Naive thymus-derived CD8-positive, alpha-beta T cell (primary cell): ENCODE measurements around the gene COA8. TPM values are rescaled to one million over a fixed set of nuclear protein-coding genes. Genes with fewer than 3 reads are reported as not detected.

Source experiments
- ATAC-seq, 2 donors: fragments of 150-1000 bp; cut with Tn5 transposase in 1 of 2; sonication (Bioruptor Pico), chemical (Tn5 transposase) in 1 of 2; 1 replicate in 1 of 2; 2 replicates in 1 of 2; pipeline ENCODE4 v1.10.0; 2021; ENCODE audit warnings: mild to moderate bottlenecking in 2 of 2, moderate library complexity in 2 of 2
- POLR2A ChIA-PET: fragments of 350-600 bp; sonication (Branson Sonifier 250); formaldehyde crosslinking; loops from one replicate; lab custom pipeline; 2021; ENCODE audit warnings: antibody characterized with exemption; lab: Charles Lee
- DNase-seq, 10 donors: peaks; one replicate each; pipeline versions ENCODE4 v3.0.0 to v3.0.0-alpha.2; 2020 to 2022
- H3K27ac Mint-ChIP-seq, 10 donors: one replicate each; pipeline ENCODE4 v1.8.0; 2020 to 2022; ENCODE audit warnings: mild to moderate bottlenecking in 10 of 10, mixed read lengths in 10 of 10, moderate library complexity in 4 of 10, inconsistent platforms in 1 of 10
- H3K27me3 Mint-ChIP-seq, 5 donors: one replicate each; pipeline ENCODE4 v1.8.0; 2021 to 2022; ENCODE audit warnings: mixed read lengths in 5 of 5
- H3K36me3 Mint-ChIP-seq, 3 donors: one replicate each; pipeline ENCODE4 v1.8.0; 2020 to 2022; ENCODE audit warnings: mixed read lengths in 3 of 3, mild to moderate bottlenecking in 2 of 3, inconsistent platforms in 1 of 3
- H3K4me1 Mint-ChIP-seq, 4 donors: one replicate each; pipeline ENCODE4 v1.8.0; 2021 to 2022; ENCODE audit warnings: mixed read lengths in 4 of 4
- H3K4me3 Mint-ChIP-seq, 10 donors: one replicate each; pipeline ENCODE4 v1.8.0; 2020 to 2022; ENCODE audit warnings: mild to moderate bottlenecking in 10 of 10, mixed read lengths in 10 of 10, moderate library complexity in 6 of 10, inconsistent platforms in 1 of 10
- H3K9me3 Mint-ChIP-seq, 9 donors: one replicate each; pipeline ENCODE4 v1.8.0; 2020 to 2022; ENCODE audit warnings: mixed read lengths in 9 of 9, mild to moderate bottlenecking in 3 of 9, inconsistent platforms in 1 of 9, moderate library complexity in 1 of 9
- polyA plus RNA-seq, 3 donors: library from polyadenylated mRNA; unstranded; fragments of 300-500 nt; fragmentation: Illumina TruSeq; gene quantifications; one replicate each; pipeline ENCODE4 v1.2.3, GENCODE V29; 2021
- total RNA-seq, 8 experiments: library from RNA in 2 of 8; stranded (reverse) in 2 of 8; gene quantifications; one replicate each; pipeline ENCODE4 v1.2.3 and lab custom pipeline; 2021 to 2026

COA8 gene
- total and polyA plus RNA-seq, 5 experiments from 2014 or later = 27.4 to 72.0 (median 47.3) TPM

DNA sequence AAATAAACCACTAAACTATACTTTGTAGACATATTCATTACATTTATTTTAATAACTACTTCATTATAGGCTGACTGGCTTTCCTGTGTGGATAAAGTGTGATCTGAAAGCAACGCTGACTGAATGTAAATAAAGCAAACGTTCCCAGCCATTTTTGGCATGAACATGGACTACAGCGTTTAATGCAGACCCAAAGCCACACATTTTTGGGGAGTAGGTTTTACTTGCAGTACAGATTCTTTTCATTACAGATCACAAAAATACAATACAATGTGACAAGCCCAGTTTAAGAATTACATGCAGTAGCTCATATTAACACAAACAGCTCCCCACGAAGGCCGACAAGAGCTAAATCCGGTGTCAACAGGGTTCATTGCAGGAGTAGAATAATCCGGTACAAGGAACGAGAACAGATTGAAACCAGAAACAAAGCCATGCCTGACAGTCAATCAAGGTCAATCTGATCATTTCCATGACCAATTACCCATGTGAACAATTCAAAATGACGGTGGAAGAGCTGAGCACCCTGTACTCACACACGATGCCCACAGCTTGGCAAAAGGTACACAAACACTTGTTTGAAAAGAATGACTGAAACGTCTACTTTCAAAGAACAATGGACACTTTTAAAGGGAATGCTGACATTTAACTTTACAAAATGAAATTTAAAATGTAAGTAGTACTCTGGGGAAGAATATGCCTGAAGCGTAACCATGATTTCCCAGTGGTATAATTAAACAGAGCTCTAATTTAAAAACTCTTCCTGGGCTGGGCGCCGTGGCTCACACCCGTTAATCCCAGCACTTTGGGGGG is 5.6 kb upstream of the COA8 start:
- POLR2A ChIA-PET = interaction anchor here (1.0 kb wide), 1 partner anchor 362 kb away, joined by 3 read pairs; no protein-coding TSS in a partner anchor
- no peaks in the 10 kb centered on the region for H3K9me3 Mint-ChIP-seq
- DNase-seq (no peak), ATAC-seq (no peak)
- no peak overlapping the region for H3K4me3 Mint-ChIP-seq
- H3K27me3 Mint-ChIP-seq = no peaks in the 10 kb centered on the region
- H3K27ac Mint-ChIP-seq = peak overlapping the region in 3 of 10 donors; percentile 20 to 44 (median 31)
- peaks cover 0 to 59% (median 6%) of the 10 kb centered on the region in 3 donors for H3K36me3 Mint-ChIP-seq
- peaks cover 23 to 68% (median 57%) of the 10 kb centered on the region in 4 donors for H3K4me1 Mint-ChIP-seq

DNA sequence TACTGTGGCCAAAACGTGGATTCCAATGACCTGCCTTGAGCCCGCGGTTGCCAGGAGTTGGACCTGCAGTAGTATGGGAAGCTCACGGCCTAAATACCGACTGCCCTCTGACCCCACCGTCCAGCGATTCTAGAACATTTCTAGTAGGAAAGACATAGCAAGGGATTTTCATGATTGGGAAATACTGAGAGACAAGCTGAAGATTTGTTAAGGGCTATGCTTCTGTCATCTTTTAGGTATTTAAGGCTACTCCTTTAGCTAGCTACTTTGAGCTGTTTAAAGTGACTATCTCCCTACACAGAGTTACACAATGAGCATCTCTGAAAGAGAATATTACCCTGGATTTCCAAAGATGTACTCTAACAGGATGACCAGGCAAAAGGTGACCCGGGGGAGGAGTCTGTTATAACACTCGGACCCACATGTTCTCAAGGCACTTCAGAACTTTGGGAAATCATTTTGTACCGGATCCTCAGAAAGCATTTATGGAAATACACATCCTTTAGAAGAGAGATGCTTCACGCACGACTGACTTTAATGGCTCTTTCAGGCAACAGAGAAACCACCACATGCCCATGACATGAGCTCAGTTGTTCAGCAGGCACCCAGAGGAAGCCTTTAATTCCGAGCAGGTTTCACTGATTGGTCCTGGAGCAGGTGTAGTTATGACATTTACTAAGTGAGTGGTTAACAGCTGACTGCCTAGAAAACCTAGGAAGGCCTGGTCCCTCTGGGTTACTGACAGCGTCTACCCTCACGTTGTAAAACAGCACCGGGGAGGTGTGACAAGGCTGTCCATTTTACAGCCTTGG is 4.5 kb upstream of the COA8 start:
- Mint-ChIP-seq H3K4me1 (peaks cover 23 to 61% (median 59%) of the 10 kb centered on the region in 4 donors), H3K27me3 (no peaks in the 10 kb centered on the region), H3K4me3 (peak overlapping the region in 1 of 10 donors; percentile 26), H3K9me3 (no peaks in the 10 kb centered on the region), H3K36me3 (peaks cover 0 to 57% (median 6%) of the 10 kb centered on the region in 3 donors), H3K27ac (peak overlapping the region in 8 of 10 donors; percentile 18 to 82 (median 36))
- DNase-seq (no peak), ATAC-seq (no peak)
- POLR2A ChIA-PET = interaction anchor here (1.0 kb wide), 1 partner anchor 361 kb away, joined by 3 read pairs; no protein-coding TSS in a partner anchor

- Mint-ChIP-seq H3K4me3 (peak overlapping the region in 5 of 10 donors; percentile 16 to 48 (median 27)), H3K4me1 (peaks cover 24 to 71% (median 65%) of the 10 kb centered on the region in 4 donors), H3K36me3 (peaks cover 0 to 54% (median 6%) of the 10 kb centered on the region in 3 donors), H3K27me3 (no peaks in the 10 kb centered on the region), H3K27ac (peak overlapping the region in 3 of 10 donors; percentile 3 to 32 (median 31)), H3K9me3 (no peaks in the 10 kb centered on the region)
- DNase-seq = no peak
- POLR2A ChIA-PET = interaction anchor here (0.6 kb wide), 1 partner anchor 1548 kb away, joined by 7 read pairs; no protein-coding TSS in a partner anchor
- ATAC-seq = no peak
Measured at GRCh38 chr14:103559766-103560165, 3.0 kb upstream of the COA8 start.

- Mint-ChIP-seq H3K4me3 (peak overlapping the region; percentile 87 to 97 (median 94)), H3K36me3 (peaks cover 0 to 45% (median 6%) of the 10 kb centered on the region in 3 donors), H3K27ac (peak overlapping the region; percentile 11 to 96 (median 92)), H3K27me3 (no peaks in the 10 kb centered on the region), H3K9me3 (no peaks in the 10 kb centered on the region), H3K4me1 (peaks cover 21 to 76% (median 62%) of the 10 kb centered on the region in 4 donors)
- ATAC-seq (no peak), DNase-seq (no peak)
- POLR2A ChIA-PET = interaction anchor here (0.6 kb wide), 1 partner anchor 1547 kb away, joined by 7 read pairs; no protein-coding TSS in a partner anchor
Measured at GRCh38 chr14:103560691-103561090, 2.1 kb upstream of the COA8 start.

GRCh38 chr14:103561381-103562178 is 1.2 kb upstream of the COA8 start:
- H3K4me3 Mint-ChIP-seq = peak overlapping the region; percentile 87 to 97 (median 94)
- peak; percentile 30 to 31 for ATAC-seq
- DNase-seq = peak in 2 of 10 donors; percentile 30 to 33
- H3K4me1 Mint-ChIP-seq = peaks cover 22 to 80% (median 61%) of the 10 kb centered on the region in 4 donors
- H3K27me3 Mint-ChIP-seq = no peaks in the 10 kb centered on the region
- peaks cover 0 to 46% (median 6%) of the 10 kb centered on the region in 3 donors for H3K36me3 Mint-ChIP-seq
- peak overlapping the region; percentile 91 to 96 (median 94) for H3K27ac Mint-ChIP-seq
- H3K9me3 Mint-ChIP-seq = no peaks in the 10 kb centered on the region
- POLR2A ChIA-PET = interaction anchor here (0.7 to 2.4 kb wide), 10 partner anchors 10 to 228 kb away, joined by 3 to 15 read pairs (median 8); partner anchors contain the start of genes EIF5, KLC1 and MARK3

GRCh38 chr14:103562179-103562428 is 656 bp upstream of the COA8 start:
- peaks cover 22 to 77% (median 57%) of the 10 kb centered on the region in 4 donors for H3K4me1 Mint-ChIP-seq
- peaks cover 0 to 45% (median 6%) of the 10 kb centered on the region in 3 donors for H3K36me3 Mint-ChIP-seq
- H3K27me3 Mint-ChIP-seq = no peaks in the 10 kb centered on the region
- POLR2A ChIA-PET = interaction anchor here (1.1 to 2.4 kb wide), 9 partner anchors 11 to 228 kb away, joined by 4 to 15 read pairs (median 8); partner anchors contain the start of genes EIF5, KLC1 and MARK3
- ATAC-seq = peak; percentile 36 to 37
- no peak for DNase-seq
- H3K9me3 Mint-ChIP-seq = no peaks in the 10 kb centered on the region
- peak overlapping the region; percentile 91 to 96 (median 94) for H3K27ac Mint-ChIP-seq
- H3K4me3 Mint-ChIP-seq = peak overlapping the region; percentile 87 to 97 (median 94)

DNA sequence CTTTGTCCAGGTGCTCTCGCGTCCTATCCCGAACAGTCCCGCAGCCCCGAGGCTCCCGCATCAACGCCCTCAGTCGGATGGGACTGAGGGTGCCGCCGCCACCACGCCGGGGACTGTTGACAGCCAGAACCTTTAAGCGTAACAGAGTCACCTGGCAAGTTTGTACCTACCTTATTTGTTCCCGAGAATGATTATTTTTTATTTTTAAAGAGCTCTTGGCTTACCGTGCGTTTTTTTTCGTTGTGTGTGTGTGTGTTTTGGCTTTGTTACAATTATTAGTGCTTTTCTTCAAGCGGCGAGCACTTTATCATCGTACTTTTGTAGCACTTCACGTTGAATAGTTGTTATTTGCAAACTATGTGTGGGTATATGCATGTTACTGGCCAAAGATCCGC is 463 bp downstream of the COA8 start:
- H3K36me3 Mint-ChIP-seq = peaks cover 0 to 35% (median 6%) of the 10 kb centered on the region in 3 donors
- ATAC-seq (peak in 1 of 2 donors; percentile 17), DNase-seq (peak in 1 of 10 donors; percentile 26)
- peaks cover 27 to 72% (median 53%) of the 10 kb centered on the region in 4 donors for H3K4me1 Mint-ChIP-seq
- no peaks in the 10 kb centered on the region for H3K9me3 Mint-ChIP-seq
- peak overlapping the region; percentile 87 to 98 (median 90) for H3K4me3 Mint-ChIP-seq
- H3K27me3 Mint-ChIP-seq = no peaks in the 10 kb centered on the region
- POLR2A ChIA-PET = interaction anchor here (2.1 to 2.4 kb wide), 2 partner anchors 43 to 66 kb away, joined by 9 to 12 read pairs; partner anchors contain the start of gene KLC1
- H3K27ac Mint-ChIP-seq = peak overlapping the region; percentile 84 to 95 (median 88)

DNA sequence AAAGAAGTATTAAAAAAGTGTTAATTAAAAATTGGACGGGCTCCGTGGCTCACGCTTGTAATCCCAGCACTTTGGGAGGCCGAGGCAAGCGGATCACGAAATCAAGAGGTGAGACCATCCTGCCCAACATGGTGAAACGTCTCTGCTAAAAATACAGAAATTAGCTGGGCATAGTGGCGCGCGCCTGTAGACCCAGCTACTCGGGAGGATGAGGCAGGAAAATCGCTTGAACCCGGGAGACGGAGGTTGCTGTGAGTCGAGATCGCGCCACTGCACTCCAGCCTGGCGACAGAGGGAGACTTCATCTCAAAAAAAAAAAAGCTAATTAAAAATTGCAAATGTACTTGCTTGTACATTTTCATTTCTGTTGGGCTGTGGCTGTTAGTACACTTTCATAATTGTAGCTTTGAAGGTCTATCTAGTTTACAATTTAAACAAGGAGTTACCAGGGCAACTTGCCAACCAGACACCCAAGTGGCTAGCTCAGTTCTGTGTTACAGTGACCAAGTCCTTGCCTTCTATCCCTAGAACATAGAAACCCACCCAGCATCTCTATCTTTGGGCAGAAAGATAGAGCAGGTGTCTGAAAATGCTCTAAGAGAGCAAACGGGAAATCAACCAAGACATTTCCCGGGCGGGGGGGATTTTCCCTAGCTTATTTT is 1.2 kb downstream of the COA8 start:
- peaks cover 0 to 28% (median 4%) of the 10 kb centered on the region in 3 donors for H3K36me3 Mint-ChIP-seq
- POLR2A ChIA-PET = interaction anchor here (0.7 to 2.4 kb wide), 3 partner anchors 58 to 170 kb away, joined by 3 to 12 read pairs (median 5); partner anchors contain the start of gene KLC1
- DNase-seq (no peak), ATAC-seq (no peak)
- H3K4me1 Mint-ChIP-seq = peaks cover 27 to 66% (median 49%) of the 10 kb centered on the region in 4 donors
- H3K4me3 Mint-ChIP-seq = peak overlapping the region; percentile 87 to 98 (median 90)
- peak overlapping the region in 7 of 10 donors; percentile 49 to 88 (median 74) for H3K27ac Mint-ChIP-seq
- H3K27me3 Mint-ChIP-seq = no peaks in the 10 kb centered on the region
- H3K9me3 Mint-ChIP-seq = no peaks in the 10 kb centered on the region

GRCh38 chr14:103568952-103569351 is 6.2 kb downstream of the COA8 start:
- H3K4me3 Mint-ChIP-seq = no peak overlapping the region
- H3K9me3 Mint-ChIP-seq = no peaks in the 10 kb centered on the region
- DNase-seq (no peak), ATAC-seq (no peak)
- H3K36me3 Mint-ChIP-seq = peaks cover 0 to 28% (median 6%) of the 10 kb centered on the region in 3 donors
- H3K4me1 Mint-ChIP-seq = peaks cover 5 to 27% (median 17%) of the 10 kb centered on the region in 4 donors
- H3K27ac Mint-ChIP-seq = peak overlapping the region in 1 of 10 donors; percentile 22
- no peaks in the 10 kb centered on the region for H3K27me3 Mint-ChIP-seq
- POLR2A ChIA-PET = interaction anchor here (0.6 kb wide), 1 partner anchor 1522 kb away, joined by 3 read pairs; no protein-coding TSS in a partner anchor

- H3K9me3 Mint-ChIP-seq = no peaks in the 10 kb centered on the region
- no peak overlapping the region for H3K27ac Mint-ChIP-seq
- DNase-seq = no peak
- no peaks in the 10 kb centered on the region for H3K27me3 Mint-ChIP-seq
- H3K4me1 Mint-ChIP-seq = peaks cover 5 to 23% (median 16%) of the 10 kb centered on the region in 4 donors
- ATAC-seq = no peak
- POLR2A ChIA-PET = interaction anchor here (0.6 kb wide), 1 partner anchor 1523 kb away, joined by 3 read pairs; no protein-coding TSS in a partner anchor
- peaks cover 0 to 32% (median 6%) of the 10 kb centered on the region in 3 donors for H3K36me3 Mint-ChIP-seq
- no peak overlapping the region for H3K4me3 Mint-ChIP-seq
Measured at GRCh38 chr14:103569408-103569807, 6.6 kb downstream of the COA8 start.

- POLR2A ChIA-PET = interaction anchor here (0.6 kb wide), 1 partner anchor 61 kb away, joined by 3 read pairs; no protein-coding TSS in a partner anchor
- Mint-ChIP-seq H3K27me3 (no peaks in the 10 kb centered on the region), H3K4me1 (peaks cover 0 to 4% (median 1%) of the 10 kb centered on the region in 4 donors), H3K36me3 (peaks cover 0 to 63% (median 6%) of the 10 kb centered on the region in 3 donors), H3K4me3 (no peak overlapping the region), H3K27ac (no peak overlapping the region), H3K9me3 (no peaks in the 10 kb centered on the region)
- ATAC-seq (no peak), DNase-seq (no peak)
Measured at GRCh38 chr14:103574104-103574503, 11.3 kb downstream of the COA8 start.
